ENCODE results near the gene HTR1B.

DNA sequence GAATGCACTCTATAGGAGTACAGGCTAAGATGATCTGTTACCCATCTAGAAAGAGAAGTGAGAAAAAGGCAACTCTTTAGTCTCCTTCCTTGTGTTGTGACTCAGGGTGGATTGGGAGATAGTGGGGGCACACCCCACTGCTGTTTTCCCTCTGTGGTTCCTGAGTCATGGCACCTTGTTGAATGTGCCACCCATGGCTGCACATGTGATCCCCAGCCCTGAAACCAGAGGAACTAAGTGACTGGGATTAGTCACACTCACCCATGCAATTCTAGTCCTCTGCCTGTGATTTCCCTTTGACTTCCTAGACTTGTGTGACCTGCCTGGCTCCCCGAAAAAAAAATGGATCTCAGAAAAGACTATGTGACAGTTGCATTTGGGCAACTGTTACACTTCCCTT is 48.6 kb upstream of the HTR1B start:
- TF ChIP-seq RAD21 (IDR thresholded peaks at IDR 0.05; ENCODE audit: low read length) (no peak), POLR2A (IDR thresholded peaks at IDR 0.05; ENCODE audit: low read depth, low read length) (no peak)
